Measurements from ENCODE around the gene ZBTB24. TPM values are rescaled to one million over a fixed set of nuclear protein-coding genes. Genes with fewer than 3 reads are reported as not detected.

ZBTB24 gene
- total RNA-seq, 1 donor from 2014 or later = 25.4 TPM

DNA sequence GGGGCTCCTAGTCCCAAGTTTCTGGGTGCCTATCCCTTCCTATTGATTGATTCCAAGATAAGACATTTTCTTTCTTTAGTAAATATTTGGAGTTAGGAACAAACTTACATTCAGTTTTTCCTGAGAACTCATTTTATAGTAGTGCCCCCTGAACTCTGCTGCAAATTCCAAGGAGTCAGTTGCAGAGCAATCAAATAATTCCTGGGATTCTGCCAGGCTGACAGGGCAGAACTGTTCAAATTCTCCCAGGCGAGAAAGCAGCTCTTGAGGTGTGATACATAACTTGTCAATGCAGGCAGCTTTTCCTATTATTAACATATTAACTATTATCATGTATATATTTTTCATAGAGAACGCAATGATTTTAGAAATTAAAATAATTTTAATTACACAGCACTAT, 15.9 kb upstream of the ZBTB24 start:
- H3K4me1 Mint-ChIP-seq = peaks cover 2% of the 10 kb centered on the region
- no peaks in the 10 kb centered on the region for H3K9me3 Mint-ChIP-seq
- ChIA-PET POLR2A (no interaction called here), CTCF (no interaction called here)
- H3K27ac Mint-ChIP-seq = no peak overlapping the region
- intact Hi-C loops (cut with micrococcal nuclease) = no loop called here
- no peaks in the 10 kb centered on the region for H3K27me3 Mint-ChIP-seq
- no peak for ATAC-seq (ENCODE audit: low read depth)
- H3K36me3 Mint-ChIP-seq (ENCODE audit: low read depth) = no peaks in the 10 kb centered on the region
- TF ChIP-seq, protein P1, sequence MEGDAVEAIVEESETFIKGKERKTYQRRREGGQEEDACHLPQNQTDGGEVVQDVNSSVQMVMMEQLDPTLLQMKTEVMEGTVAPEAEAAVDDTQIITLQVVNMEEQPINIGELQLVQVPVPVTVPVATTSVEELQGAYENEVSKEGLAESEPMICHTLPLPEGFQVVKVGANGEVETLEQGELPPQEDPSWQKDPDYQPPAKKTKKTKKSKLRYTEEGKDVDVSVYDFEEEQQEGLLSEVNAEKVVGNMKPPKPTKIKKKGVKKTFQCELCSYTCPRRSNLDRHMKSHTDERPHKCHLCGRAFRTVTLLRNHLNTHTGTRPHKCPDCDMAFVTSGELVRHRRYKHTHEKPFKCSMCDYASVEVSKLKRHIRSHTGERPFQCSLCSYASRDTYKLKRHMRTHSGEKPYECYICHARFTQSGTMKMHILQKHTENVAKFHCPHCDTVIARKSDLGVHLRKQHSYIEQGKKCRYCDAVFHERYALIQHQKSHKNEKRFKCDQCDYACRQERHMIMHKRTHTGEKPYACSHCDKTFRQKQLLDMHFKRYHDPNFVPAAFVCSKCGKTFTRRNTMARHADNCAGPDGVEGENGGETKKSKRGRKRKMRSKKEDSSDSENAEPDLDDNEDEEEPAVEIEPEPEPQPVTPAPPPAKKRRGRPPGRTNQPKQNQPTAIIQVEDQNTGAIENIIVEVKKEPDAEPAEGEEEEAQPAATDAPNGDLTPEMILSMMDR (IDR thresholded peaks at IDR 0.05) = no peak
- H3K4me3 Mint-ChIP-seq = no peak overlapping the region
- no peak for DNase-seq

DNA sequence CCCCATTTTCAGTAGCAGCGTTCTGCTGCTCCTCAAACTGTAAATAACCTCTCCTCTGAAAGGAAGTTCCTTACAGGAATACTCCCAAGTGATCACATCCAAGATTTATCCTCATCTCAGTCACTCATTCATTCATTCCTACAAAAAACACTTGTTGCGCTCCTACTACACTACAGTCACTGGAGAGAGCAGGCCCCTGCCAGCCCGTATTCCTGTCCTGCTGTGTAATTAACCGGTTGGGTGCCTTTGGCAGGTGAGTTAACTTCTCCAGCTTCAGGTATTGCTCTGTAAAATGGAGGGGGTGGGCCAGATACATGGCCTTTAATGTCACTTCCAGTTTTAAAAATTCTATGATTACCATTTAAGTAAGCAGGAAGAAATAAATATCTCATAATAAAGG, 15.0 kb upstream of the ZBTB24 start:
- Mint-ChIP-seq H3K27ac (no peak overlapping the region), H3K36me3 (ENCODE audit: low read depth) (no peaks in the 10 kb centered on the region), H3K9me3 (no peaks in the 10 kb centered on the region), H3K27me3 (no peaks in the 10 kb centered on the region), H3K4me3 (no peak overlapping the region), H3K4me1 (peaks cover 11% of the 10 kb centered on the region)
- TF ChIP-seq, protein P1 (IDR thresholded peaks at IDR 0.05) = no peak
- CTCF ChIA-PET = no interaction called here
- intact Hi-C loops (cut with micrococcal nuclease) = no loop called here
- POLR2A ChIA-PET = no interaction called here
- DNase-seq (no peak), ATAC-seq (ENCODE audit: low read depth) (no peak)

DNA sequence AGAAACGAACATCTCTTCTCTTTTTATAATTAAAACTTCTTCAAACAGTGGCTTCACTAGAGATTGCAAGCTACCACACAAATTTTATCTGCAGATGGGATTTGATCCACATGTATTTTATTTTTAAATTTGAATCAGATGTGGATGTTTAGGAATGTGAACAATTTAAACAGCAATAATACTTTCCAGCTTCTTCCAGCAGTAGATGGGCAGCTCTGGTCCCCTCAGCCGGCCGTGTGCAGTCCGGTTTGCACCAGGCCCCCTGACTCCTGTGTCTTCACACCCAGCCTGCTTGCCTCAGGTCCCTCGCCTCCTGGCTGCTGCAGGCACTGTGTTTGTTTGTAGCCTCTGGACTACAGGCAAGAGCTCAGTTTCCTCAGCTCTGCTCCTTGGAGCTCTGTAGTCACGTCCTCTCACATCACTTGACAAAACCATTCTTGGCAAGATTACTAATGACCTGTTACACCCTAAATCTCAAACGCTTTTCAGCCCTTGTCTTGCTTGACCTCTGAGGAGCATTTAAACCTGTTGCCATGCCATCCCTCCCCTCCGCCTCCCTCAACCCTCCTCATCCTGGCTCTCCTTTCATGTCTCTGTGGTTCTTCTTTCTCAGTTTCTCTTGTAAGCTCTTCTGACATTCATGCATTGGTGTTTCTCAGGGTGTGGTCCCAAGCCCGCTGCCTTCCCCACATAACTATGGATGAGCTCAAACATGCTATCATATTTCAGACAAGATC, 13.2 kb upstream of the ZBTB24 start:
- intact Hi-C loops (cut with micrococcal nuclease) = no loop called here
- DNase-seq (no peak), ATAC-seq (ENCODE audit: low read depth) (no peak)
- Mint-ChIP-seq H3K9me3 (no peaks in the 10 kb centered on the region), H3K27me3 (no peaks in the 10 kb centered on the region), H3K27ac (no peak overlapping the region), H3K36me3 (ENCODE audit: low read depth) (no peaks in the 10 kb centered on the region), H3K4me1 (peaks cover 16% of the 10 kb centered on the region), H3K4me3 (no peak overlapping the region)
- POLR2A ChIA-PET = no interaction called here
- TF ChIP-seq, protein P1 (IDR thresholded peaks at IDR 0.05) = no peak
- CTCF ChIA-PET = no interaction called here

DNA sequence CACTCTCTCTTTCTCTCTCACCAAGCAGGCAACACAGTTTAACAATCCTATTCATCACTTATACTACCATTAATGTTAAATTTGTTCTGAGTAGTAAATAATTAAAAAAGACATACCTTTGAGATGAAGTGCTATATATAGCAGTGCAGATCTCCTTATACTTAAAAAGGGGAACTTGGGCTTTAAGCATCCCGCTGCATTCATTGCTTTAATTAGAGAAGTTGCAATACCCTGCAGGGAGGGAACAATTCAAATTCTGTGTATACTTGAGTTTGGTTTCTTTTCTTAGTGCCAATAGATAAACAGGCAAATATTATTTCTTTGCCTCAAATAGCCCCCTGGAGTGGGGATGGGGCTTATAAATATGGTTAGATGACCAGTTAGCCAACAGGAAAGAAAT, 10.8 kb upstream of the ZBTB24 start:
- CTCF ChIA-PET = no interaction called here

DNA sequence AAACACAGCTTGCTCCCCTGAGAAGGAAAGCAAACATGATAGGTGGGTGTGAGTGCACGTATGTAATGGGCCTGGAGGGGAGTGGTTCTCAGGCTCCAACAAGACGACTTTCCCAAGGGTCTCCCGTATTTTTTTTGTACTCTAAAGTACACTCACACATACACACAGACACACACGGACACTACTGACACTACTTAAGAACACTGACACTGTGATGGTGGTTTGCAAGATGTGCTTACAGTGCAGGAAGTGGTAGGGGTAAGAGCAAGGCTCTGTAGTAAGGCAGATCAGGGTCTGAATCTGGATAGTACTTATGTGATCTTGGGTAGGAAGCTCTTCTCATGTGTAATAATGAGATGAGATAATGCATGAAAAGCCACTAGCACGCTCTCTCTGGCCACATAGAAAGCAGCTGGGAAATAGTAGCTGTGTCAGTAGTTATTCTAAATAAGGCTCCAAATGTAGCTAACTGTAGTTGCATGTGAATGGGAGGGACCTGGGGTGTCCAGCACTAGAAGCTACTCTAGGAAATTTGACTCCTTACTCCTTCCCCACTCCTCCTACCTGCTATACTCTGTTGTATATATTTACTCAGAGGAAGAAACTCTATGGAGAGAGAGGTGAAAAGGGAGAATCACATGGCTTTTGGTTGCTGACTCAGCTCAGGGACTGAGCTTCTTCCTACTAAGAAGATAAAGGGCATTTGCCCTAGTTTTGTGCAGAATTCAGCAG, 8.4 kb upstream of the ZBTB24 start:
- CTCF ChIA-PET = no interaction called here
- H3K9me3 Mint-ChIP-seq = no peaks in the 10 kb centered on the region
- no peak overlapping the region for H3K4me3 Mint-ChIP-seq

More for the DNA sequence above, 10.8 kb upstream of the ZBTB24 start:
- peaks cover 19% of the 10 kb centered on the region for H3K4me1 Mint-ChIP-seq
- no peak for DNase-seq
- POLR2A ChIA-PET = no interaction called here
- no peaks in the 10 kb centered on the region for H3K9me3 Mint-ChIP-seq
- intact Hi-C loops (cut with micrococcal nuclease) = loop anchor here (1.0 kb wide), 1 partner anchor 11 kb away; the partner anchor contains the start of gene ZBTB24
- peak; percentile 62 for ATAC-seq (ENCODE audit: low read depth)
- H3K27me3 Mint-ChIP-seq = no peaks in the 10 kb centered on the region
- H3K36me3 Mint-ChIP-seq (ENCODE audit: low read depth) = no peaks in the 10 kb centered on the region
- no peak overlapping the region for H3K4me3 Mint-ChIP-seq
- no peak overlapping the region for H3K27ac Mint-ChIP-seq
- TF ChIP-seq, protein P1 (IDR thresholded peaks at IDR 0.05) = no peak

More for the DNA sequence above, 8.4 kb upstream of the ZBTB24 start:
- H3K36me3 Mint-ChIP-seq (ENCODE audit: low read depth) = no peaks in the 10 kb centered on the region
- DNase-seq (no peak), ATAC-seq (ENCODE audit: low read depth) (no peak)
- H3K27me3 Mint-ChIP-seq = no peaks in the 10 kb centered on the region
- peaks cover 19% of the 10 kb centered on the region for H3K4me1 Mint-ChIP-seq
- intact Hi-C loops (cut with micrococcal nuclease) = no loop called here
- POLR2A ChIA-PET = interaction anchor here (0.6 to 1.3 kb wide), 3 partner anchors 33 to 1378 kb away, joined by 3 to 4 read pairs (median 3); partner anchors contain the start of gene CD164
- H3K27ac Mint-ChIP-seq = peak overlapping the region; percentile 7
- TF ChIP-seq, protein P1 (IDR thresholded peaks at IDR 0.05) = no peak

Data from activated B cell treated with CpG ODN at 0.5 μM for 24 hours (primary cell).